ENCODE data around the gene GALNT15. TPM values are rescaled to one million over a fixed set of nuclear protein-coding genes. Genes with fewer than 3 reads are reported as not detected.

GALNT15 gene
- total and polyA plus RNA-seq, 11 donors = 0.96 to 81.1 (median 5.5) TPM

GRCh38 chr3:16189201-16189600 lies 14.7 kb downstream of the GALNT15 start:
- H3K36me3 ChIP-seq = no peaks in the 10 kb centered on the region
- DNase-seq = no peak
- intact Hi-C loops (cut with DNase I) = no loop called here
- H3K4me3 ChIP-seq = no peak overlapping the region
- TF ChIP-seq CTCF (IDR thresholded peaks at IDR 0.05) (no peak), POLR2A (IDR thresholded peaks at IDR 0.05) (no peak)
- ATAC-seq = no peak
- no peaks in the 10 kb centered on the region for H3K9me3 ChIP-seq
- H3K27me3 ChIP-seq = no peaks in the 10 kb centered on the region
- H3K27ac ChIP-seq = no peak overlapping the region
- peaks cover 0 to 6% (median 0%) of the 10 kb centered on the region in 12 donors for H3K4me1 ChIP-seq

- TF ChIP-seq CTCF (IDR thresholded peaks at IDR 0.05) (no peak), POLR2A (IDR thresholded peaks at IDR 0.05) (no peak)
- DNase-seq = no peak
- Histone ChIP-seq H3K27ac (no peak overlapping the region), H3K9me3 (no peaks in the 10 kb centered on the region), H3K4me3 (no peak overlapping the region), H3K4me1 (peaks cover 0 to 6% (median 0%) of the 10 kb centered on the region in 12 donors), H3K27me3 (no peaks in the 10 kb centered on the region), H3K36me3 (peaks cover 0 to 2% (median 0%) of the 10 kb centered on the region in 9 donors)
- ATAC-seq = peak in 1 of 4 donors; percentile 26
- intact Hi-C loops (cut with DNase I) = loop anchor here in 1 of 10 donors (5.0 kb wide), 1 partner anchor 37 kb away; no protein-coding TSS in a partner anchor
- WGBS, 4 donors = 74 to 81% (median 79%) methylated on average over 6 of the region's 6 CpGs
These were observed 16.2 kb downstream of the GALNT15 start for GRCh38 chr3:16190704-16191103.

GRCh38 chr3:16191591-16191990 lies 17.1 kb downstream of the GALNT15 start:
- intact Hi-C loops (cut with DNase I) = loop anchor here in 1 of 10 donors (5.0 kb wide), 1 partner anchor 36 kb away; no protein-coding TSS in a partner anchor
- Histone ChIP-seq H3K4me1 (peaks cover 0 to 6% (median 0%) of the 10 kb centered on the region in 12 donors), H3K27ac (no peak overlapping the region), H3K9me3 (no peaks in the 10 kb centered on the region), H3K36me3 (peaks cover 0 to 4% (median 0%) of the 10 kb centered on the region in 9 donors), H3K4me3 (no peak overlapping the region), H3K27me3 (no peaks in the 10 kb centered on the region)
- TF ChIP-seq POLR2A (IDR thresholded peaks at IDR 0.05) = no peak
- no peak for TF ChIP-seq CTCF (IDR thresholded peaks at IDR 0.05)
- ATAC-seq (no peak), DNase-seq (no peak)

- no peak overlapping the region for H3K27ac ChIP-seq
- TF ChIP-seq CTCF (IDR thresholded peaks at IDR 0.05) (no peak), POLR2A (IDR thresholded peaks at IDR 0.05) (no peak)
- no peak overlapping the region for H3K4me3 ChIP-seq
- whole genome bisulfite sequencing, 4 donors = 60 to 69% (median 65%) methylated on average over 5 of the region's 5 CpGs
- DNase-seq = no peak
- H3K27me3 ChIP-seq = no peaks in the 10 kb centered on the region
- no peaks in the 10 kb centered on the region for H3K9me3 ChIP-seq
- no peak for ATAC-seq
- intact Hi-C loops (cut with DNase I) = loop anchor here in 1 of 10 donors (5.0 kb wide), 1 partner anchor 35 kb away; no protein-coding TSS in a partner anchor
- peaks cover 0 to 6% (median 0%) of the 10 kb centered on the region in 12 donors for H3K4me1 ChIP-seq
- peaks cover 0 to 11% (median 0%) of the 10 kb centered on the region in 9 donors for H3K36me3 ChIP-seq
These were observed 17.8 kb downstream of the GALNT15 start for GRCh38 chr3:16192176-16192811.

Data from heart left ventricle (tissue), 16 donors.